Measurements from ENCODE around the gene C16orf89.
"Not testable (repeated sequence)": the region's sequence is repeated elsewhere in the genome, so short reads cannot be mapped to it uniquely, and the experiment has no call there.

C16orf89 gene

DNA sequence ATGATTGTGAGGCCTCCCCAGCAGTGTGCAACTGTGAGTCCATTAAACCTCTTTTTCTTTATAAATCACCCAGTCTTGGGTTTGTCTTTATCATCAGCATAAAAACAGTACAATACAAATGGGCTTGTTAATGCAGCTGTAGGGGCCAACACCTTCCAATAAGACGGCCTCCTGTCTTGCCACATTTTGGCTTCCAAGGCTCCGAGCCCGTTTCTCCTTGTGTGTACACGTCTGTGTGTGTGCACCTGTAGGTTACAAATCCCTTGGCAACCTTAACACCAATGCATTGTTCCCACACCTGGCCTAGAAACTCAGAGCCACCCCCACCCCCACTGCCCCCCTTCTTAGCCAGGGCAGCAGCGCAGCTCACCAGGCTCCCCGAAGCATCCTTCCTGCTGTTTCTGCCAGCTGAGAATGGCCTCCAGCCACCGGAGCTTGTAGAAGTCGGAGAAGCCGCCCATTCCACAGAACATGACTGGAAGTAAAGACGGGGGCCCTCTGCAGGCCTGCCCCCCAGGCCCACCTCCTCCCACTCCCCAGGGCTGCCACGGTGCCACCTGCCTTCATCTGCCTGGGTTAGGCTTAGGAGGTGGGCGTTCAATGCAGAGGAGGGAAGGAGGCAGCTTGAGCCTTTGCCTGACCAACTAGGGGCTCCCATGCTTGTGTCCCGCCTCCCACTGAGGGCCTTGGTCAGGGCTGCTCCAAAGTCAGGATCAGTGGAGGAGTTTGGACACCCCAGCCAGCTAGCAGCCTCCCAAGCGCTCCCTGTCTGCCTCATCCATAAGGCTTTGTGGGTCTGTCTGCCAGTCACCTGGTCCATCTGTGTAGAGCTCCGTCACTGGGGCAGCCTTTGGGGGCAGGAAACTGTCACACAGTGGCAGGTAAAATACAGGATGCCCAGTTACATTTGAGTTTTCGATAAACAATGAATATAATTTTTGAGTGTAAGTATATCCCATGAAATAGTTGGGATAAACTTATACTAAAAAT lies 10.6 kb downstream of the C16orf89 start:
- Histone ChIP-seq H3K4me1 (no peaks in the 10 kb centered on the region), H3K36me3 (no peaks in the 10 kb centered on the region), H3K27me3 (peaks cover 0 to 16% of the 10 kb centered on the region in 2 donors), H3K27ac (no peak overlapping the region), H3K9me3 (no peaks in the 10 kb centered on the region), H3K4me3 (no peak overlapping the region)
- intact Hi-C loops (cut with DNase I; ENCODE audit: low total_unique reads), result no loop called here
- DNase-seq, result no peak
- TF ChIP-seq, protein P1, sequence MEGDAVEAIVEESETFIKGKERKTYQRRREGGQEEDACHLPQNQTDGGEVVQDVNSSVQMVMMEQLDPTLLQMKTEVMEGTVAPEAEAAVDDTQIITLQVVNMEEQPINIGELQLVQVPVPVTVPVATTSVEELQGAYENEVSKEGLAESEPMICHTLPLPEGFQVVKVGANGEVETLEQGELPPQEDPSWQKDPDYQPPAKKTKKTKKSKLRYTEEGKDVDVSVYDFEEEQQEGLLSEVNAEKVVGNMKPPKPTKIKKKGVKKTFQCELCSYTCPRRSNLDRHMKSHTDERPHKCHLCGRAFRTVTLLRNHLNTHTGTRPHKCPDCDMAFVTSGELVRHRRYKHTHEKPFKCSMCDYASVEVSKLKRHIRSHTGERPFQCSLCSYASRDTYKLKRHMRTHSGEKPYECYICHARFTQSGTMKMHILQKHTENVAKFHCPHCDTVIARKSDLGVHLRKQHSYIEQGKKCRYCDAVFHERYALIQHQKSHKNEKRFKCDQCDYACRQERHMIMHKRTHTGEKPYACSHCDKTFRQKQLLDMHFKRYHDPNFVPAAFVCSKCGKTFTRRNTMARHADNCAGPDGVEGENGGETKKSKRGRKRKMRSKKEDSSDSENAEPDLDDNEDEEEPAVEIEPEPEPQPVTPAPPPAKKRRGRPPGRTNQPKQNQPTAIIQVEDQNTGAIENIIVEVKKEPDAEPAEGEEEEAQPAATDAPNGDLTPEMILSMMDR (IDR thresholded peaks at IDR 0.05), result no peak

DNA sequence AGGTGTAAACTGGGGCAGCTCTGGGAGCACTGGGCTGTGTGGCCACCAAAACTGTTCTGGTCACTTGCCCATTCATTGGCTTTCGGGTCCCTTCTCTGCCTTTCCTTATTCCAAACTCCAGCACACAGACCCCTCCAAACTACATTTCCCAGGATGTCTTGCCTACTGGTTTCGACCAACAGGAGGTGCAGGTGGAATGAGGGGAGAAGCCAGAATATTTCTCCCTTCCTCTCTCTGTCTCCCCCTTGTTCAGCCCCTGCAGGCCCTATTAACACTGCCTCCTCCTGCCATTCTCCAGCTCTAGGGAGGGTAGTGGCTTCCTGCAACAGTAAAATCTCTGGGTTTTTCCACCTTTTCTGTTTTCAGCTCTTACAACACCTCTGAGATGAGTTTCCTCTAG lies 18.8 kb downstream of the C16orf89 start:
- Histone ChIP-seq H3K4me1 (no peaks in the 10 kb centered on the region), H3K9me3 (no peaks in the 10 kb centered on the region), H3K36me3 (no peaks in the 10 kb centered on the region), H3K27me3 (no peaks in the 10 kb centered on the region), H3K4me3 (no peak overlapping the region), H3K27ac (no peak overlapping the region)
- DNase-seq, result no peak
- TF ChIP-seq, protein P1 (IDR thresholded peaks at IDR 0.05), result no peak
- intact Hi-C loops (cut with DNase I; ENCODE audit: low total_unique reads), result no loop called here

DNA sequence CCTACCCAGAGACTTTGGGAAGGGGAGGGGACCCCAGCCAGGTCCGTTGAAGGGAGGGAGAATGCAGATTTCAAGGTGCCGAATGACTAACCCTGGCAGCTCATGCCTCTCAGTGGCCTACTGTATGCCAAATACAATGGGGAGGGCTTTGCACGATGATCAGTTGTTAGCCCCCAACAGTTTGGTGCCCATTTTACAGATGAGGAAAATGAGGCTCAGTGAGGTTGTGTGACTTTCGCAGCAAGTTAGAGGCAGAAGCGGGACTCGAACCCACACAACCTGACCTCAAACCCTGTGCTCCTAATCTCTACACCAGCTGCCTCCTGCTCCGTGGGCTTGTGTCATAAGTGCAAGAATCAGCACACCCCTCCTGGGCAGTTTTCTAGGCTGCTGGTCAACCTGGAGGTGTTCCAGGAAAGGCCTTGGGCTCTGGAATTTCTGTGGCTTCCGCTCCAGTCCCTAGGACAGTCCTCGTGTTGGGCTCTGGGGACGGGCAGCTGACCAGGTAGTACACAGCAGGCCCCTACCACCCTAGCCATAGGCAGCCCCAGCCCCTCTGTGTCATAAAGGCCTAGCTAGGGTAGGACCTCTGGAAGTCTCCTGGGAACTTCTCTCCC lies 20.1 kb downstream of the C16orf89 start:
- Histone ChIP-seq H3K9me3 (no peaks in the 10 kb centered on the region), H3K4me1 (no peaks in the 10 kb centered on the region), H3K4me3 (no peak overlapping the region), H3K36me3 (no peaks in the 10 kb centered on the region), H3K27ac (no peak overlapping the region), H3K27me3 (no peaks in the 10 kb centered on the region)
- TF ChIP-seq, protein P1 (IDR thresholded peaks at IDR 0.05), result no peak
- DNase-seq, result no peak
- intact Hi-C loops (cut with DNase I; ENCODE audit: low total_unique reads), result no loop called here

DNA sequence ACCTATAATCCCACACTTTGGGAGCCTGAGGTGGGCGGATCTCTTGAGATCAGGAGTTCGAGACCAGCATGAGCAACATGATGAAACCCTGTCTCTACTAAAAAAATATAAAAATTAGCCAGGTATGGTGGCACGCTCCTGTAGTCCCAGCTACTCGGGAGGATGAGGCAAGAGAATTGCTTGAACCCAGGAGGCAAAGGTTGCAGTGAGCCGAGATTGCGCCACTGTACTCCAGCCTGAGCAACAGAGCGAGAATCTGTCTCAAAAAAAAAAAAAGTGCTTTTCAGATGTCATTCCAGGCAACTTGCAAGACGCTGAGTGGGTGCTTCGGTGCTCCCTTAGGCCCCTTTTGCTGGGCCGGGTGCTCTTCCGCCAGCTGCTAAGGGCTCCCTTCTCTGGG lies 21.2 kb downstream of the C16orf89 start:
- intact Hi-C loops (cut with DNase I; ENCODE audit: low total_unique reads); DNase-seq; H3K4me1 ChIP-seq; H3K4me3 ChIP-seq; H3K27ac ChIP-seq; H3K36me3 ChIP-seq; H3K9me3 ChIP-seq; H3K27me3 ChIP-seq: not testable (repeated sequence)

DNA sequence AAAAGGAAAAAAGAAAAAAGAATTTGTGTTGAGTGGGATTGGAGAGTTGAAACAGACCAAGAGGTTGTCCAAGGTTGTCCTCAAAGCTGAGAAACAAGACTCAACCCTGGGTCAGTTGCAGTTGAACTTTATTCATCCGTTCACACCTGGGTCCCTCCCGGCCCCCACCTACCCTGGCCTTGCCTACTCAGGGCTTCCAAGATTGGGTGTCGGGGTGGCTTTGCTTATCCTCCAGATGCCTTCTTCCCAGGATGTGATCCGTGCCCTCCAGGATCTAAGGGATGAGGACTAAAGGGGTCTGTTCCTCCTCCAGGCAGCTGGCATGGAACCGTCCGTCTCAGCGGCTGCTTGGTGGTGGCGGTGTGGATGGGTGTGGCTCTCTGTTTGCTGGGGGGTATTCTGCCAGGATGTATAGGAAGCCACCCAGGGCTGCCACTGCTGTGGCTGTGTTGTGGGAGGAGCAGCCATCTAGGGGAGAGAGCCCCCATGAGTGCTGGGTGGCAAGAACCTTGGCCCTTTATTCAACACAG lies 21.7 kb downstream of the C16orf89 start:
- TF ChIP-seq, protein P1 (IDR thresholded peaks at IDR 0.05), result no peak
- Histone ChIP-seq H3K4me1 (no peaks in the 10 kb centered on the region), H3K9me3 (no peaks in the 10 kb centered on the region), H3K27ac (no peak overlapping the region), H3K27me3 (no peaks in the 10 kb centered on the region), H3K36me3 (no peaks in the 10 kb centered on the region), H3K4me3 (no peak overlapping the region)
- DNase-seq, result no peak
- intact Hi-C loops (cut with DNase I; ENCODE audit: low total_unique reads), result no loop called here
